K562 (cell line): Measurements from ENCODE around the gene AP3B2. TPM values are rescaled to one million over a fixed set of nuclear protein-coding genes. Genes with fewer than 3 reads are reported as not detected.

Experiments
- JUNB ChIP-seq: fragments of 450-650 bp; formaldehyde crosslinking; conservative IDR thresholded peaks from 2 replicates; pipeline ENCODE4 v1.4.0; 2020; ENCODE audit warnings: mild to moderate bottlenecking
- LEF1 ChIP-seq: fragments of 450-650 bp; IDR thresholded peaks from 2 replicates; pipeline ENCODE4 v1.6.1; 2016; ENCODE audit warnings: mild to moderate bottlenecking
- NR4A1 ChIP-seq, 2 experiments: fragments of 250-450 bp in 1 of 2; fragments of 450-650 bp in 1 of 2; sonication (Bioruptor Pico) in 1 of 2; IDR thresholded peaks; 2 replicates each; pipeline versions ENCODE4 v1.4.0 to v1.6.1; 2016 to 2020; ENCODE audit warnings: mild to moderate bottlenecking in 2 of 2, missing compliant biosample characterization in 1 of 2, missing genetic modification characterization in 1 of 2, moderate library complexity in 1 of 2
- POLR2A ChIP-seq: fragments of 450-650 bp; conservative IDR thresholded peaks from 2 replicates; pipeline ENCODE4 v1.6.1; 2016
- TEAD2 ChIP-seq: fragments of 450-650 bp; IDR thresholded peaks from 2 replicates; pipeline ENCODE4 v1.6.1; 2016; ENCODE audit warnings: missing genetic modification characterization, control low read depth, missing compliant biosample characterization
- ZNF12 ChIP-seq: sonication (generic); formaldehyde crosslinking; IDR thresholded peaks from 2 replicates; pipeline ENCODE4 v1.4.0; 2020; ENCODE audit warnings: mild to moderate bottlenecking, missing genetic modification reagents
- ZNF133 ChIP-seq: fragments of 250-450 bp; sonication (Bioruptor Pico); IDR thresholded peaks from 2 replicates; pipeline ENCODE4 v1.4.0; 2020; ENCODE audit warnings: mild to moderate bottlenecking
- ZNF184 ChIP-seq: sonication (generic); formaldehyde crosslinking; IDR thresholded peaks from 2 replicates; pipeline ENCODE4 v1.5.0; 2020; ENCODE audit warnings: missing genetic modification reagents
- ZNF551 ChIP-seq: fragments of 250-450 bp; sonication (Bioruptor Pico); IDR thresholded peaks from 2 replicates; pipeline ENCODE4 v1.5.0; 2021; ENCODE audit warnings: mild to moderate bottlenecking, moderate library complexity
- ZNF717 ChIP-seq: fragments of 250-450 bp; sonication (Bioruptor Pico); IDR thresholded peaks from 2 replicates; pipeline ENCODE4 v1.5.0; 2021
- polyA plus RNA-seq, 8 experiments: library from polyadenylated mRNA; depleted of rRNA in 4 of 8; stranded (reverse) in 5 of 8; unstranded in 3 of 8; fragments of >200 nt; fragmentation: Nextera tagmentation in 2 of 8; fragmentation: Illumina TruSeq in 1 of 8; extraction: Ambion mirVana in 2 of 8; extraction: Trizol in 1 of 8; gene quantifications; 2 replicates each; pipeline versions ENCODE4 v1.2.1 to v1.2.3, GENCODE V29; 2011 to 2014; ENCODE audit warnings: inconsistent platforms in 1 of 8, missing spikeins in 1 of 8
- total RNA-seq, 7 experiments: library from RNA; depleted of rRNA in 6 of 7; stranded (reverse); fragments of >200 nt in 6 of 7; fragmentation: Illumina TruSeq in 2 of 7; extraction: Trizol in 2 of 7; gene quantifications; 2 replicates each; pipeline versions ENCODE4 v1.2.1 to v1.2.3, GENCODE V29; 2011 to 2021; ENCODE audit warnings: low replicate concordance in 1 of 7
- TF ChIP-seq, protein P1 (sequence below): fragments of 450-650 bp; IDR thresholded peaks from 2 replicates; pipeline ENCODE4 v1.6.1; 2016; ENCODE audit warnings: mild to moderate bottlenecking, moderate library complexity
- TF ChIP-seq, protein P2 (sequence below): fragments of 450-650 bp; IDR thresholded peaks from one replicate; pipeline ENCODE4 v1.6.1; 2018; ENCODE audit warnings: mild to moderate bottlenecking, moderate library complexity; ENCODE audit not compliant: partially characterized antibody
- TF ChIP-seq, protein P3 (sequence below): sonication (generic); formaldehyde crosslinking; IDR thresholded peaks from 2 replicates; pipeline ENCODE4 v1.8.0; 2022; ENCODE audit warnings: mild to moderate bottlenecking, missing genetic modification reagents

The AP3B2 gene
- total and polyA plus RNA-seq, 9 of the 15 experiments (the other 6 are each of a cell fraction or from before 2014, with no cell fraction given): 0.03 to 0.15 (median 0.10) TPM; not detected in 2

DNA sequence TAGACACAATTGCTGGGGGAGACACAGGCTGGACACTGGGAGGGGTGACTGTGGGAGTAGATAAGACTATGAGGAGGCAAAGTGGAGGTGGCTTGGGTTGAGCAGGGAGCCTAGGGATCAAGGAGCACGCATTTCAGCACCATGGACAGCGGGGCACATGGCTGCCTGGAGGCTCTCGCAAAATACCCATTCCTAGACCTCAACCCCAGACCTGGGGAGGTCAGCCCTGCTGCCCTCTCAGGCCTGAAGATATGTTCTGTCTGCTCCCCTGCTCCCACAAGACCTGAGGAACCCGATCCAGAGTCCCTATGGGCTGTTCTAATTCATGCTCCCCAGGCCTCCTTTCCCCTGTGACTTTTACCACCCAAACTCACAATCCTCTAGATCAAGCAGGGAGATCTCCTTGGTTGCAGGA is 46.5 kb downstream of the AP3B2 start (continued):
- TF ChIP-seq, protein P1, sequence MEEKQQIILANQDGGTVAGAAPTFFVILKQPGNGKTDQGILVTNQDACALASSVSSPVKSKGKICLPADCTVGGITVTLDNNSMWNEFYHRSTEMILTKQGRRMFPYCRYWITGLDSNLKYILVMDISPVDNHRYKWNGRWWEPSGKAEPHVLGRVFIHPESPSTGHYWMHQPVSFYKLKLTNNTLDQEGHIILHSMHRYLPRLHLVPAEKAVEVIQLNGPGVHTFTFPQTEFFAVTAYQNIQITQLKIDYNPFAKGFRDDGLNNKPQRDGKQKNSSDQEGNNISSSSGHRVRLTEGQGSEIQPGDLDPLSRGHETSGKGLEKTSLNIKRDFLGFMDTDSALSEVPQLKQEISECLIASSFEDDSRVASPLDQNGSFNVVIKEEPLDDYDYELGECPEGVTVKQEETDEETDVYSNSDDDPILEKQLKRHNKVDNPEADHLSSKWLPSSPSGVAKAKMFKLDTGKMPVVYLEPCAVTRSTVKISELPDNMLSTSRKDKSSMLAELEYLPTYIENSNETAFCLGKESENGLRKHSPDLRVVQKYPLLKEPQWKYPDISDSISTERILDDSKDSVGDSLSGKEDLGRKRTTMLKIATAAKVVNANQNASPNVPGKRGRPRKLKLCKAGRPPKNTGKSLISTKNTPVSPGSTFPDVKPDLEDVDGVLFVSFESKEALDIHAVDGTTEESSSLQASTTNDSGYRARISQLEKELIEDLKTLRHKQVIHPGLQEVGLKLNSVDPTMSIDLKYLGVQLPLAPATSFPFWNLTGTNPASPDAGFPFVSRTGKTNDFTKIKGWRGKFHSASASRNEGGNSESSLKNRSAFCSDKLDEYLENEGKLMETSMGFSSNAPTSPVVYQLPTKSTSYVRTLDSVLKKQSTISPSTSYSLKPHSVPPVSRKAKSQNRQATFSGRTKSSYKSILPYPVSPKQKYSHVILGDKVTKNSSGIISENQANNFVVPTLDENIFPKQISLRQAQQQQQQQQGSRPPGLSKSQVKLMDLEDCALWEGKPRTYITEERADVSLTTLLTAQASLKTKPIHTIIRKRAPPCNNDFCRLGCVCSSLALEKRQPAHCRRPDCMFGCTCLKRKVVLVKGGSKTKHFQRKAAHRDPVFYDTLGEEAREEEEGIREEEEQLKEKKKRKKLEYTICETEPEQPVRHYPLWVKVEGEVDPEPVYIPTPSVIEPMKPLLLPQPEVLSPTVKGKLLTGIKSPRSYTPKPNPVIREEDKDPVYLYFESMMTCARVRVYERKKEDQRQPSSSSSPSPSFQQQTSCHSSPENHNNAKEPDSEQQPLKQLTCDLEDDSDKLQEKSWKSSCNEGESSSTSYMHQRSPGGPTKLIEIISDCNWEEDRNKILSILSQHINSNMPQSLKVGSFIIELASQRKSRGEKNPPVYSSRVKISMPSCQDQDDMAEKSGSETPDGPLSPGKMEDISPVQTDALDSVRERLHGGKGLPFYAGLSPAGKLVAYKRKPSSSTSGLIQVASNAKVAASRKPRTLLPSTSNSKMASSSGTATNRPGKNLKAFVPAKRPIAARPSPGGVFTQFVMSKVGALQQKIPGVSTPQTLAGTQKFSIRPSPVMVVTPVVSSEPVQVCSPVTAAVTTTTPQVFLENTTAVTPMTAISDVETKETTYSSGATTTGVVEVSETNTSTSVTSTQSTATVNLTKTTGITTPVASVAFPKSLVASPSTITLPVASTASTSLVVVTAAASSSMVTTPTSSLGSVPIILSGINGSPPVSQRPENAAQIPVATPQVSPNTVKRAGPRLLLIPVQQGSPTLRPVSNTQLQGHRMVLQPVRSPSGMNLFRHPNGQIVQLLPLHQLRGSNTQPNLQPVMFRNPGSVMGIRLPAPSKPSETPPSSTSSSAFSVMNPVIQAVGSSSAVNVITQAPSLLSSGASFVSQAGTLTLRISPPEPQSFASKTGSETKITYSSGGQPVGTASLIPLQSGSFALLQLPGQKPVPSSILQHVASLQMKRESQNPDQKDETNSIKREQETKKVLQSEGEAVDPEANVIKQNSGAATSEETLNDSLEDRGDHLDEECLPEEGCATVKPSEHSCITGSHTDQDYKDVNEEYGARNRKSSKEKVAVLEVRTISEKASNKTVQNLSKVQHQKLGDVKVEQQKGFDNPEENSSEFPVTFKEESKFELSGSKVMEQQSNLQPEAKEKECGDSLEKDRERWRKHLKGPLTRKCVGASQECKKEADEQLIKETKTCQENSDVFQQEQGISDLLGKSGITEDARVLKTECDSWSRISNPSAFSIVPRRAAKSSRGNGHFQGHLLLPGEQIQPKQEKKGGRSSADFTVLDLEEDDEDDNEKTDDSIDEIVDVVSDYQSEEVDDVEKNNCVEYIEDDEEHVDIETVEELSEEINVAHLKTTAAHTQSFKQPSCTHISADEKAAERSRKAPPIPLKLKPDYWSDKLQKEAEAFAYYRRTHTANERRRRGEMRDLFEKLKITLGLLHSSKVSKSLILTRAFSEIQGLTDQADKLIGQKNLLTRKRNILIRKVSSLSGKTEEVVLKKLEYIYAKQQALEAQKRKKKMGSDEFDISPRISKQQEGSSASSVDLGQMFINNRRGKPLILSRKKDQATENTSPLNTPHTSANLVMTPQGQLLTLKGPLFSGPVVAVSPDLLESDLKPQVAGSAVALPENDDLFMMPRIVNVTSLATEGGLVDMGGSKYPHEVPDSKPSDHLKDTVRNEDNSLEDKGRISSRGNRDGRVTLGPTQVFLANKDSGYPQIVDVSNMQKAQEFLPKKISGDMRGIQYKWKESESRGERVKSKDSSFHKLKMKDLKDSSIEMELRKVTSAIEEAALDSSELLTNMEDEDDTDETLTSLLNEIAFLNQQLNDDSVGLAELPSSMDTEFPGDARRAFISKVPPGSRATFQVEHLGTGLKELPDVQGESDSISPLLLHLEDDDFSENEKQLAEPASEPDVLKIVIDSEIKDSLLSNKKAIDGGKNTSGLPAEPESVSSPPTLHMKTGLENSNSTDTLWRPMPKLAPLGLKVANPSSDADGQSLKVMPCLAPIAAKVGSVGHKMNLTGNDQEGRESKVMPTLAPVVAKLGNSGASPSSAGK: peak; percentile 93
- no peak for TF ChIP-seq ZNF133
- no peak for TF ChIP-seq POLR2A
- TF ChIP-seq, protein P2, sequence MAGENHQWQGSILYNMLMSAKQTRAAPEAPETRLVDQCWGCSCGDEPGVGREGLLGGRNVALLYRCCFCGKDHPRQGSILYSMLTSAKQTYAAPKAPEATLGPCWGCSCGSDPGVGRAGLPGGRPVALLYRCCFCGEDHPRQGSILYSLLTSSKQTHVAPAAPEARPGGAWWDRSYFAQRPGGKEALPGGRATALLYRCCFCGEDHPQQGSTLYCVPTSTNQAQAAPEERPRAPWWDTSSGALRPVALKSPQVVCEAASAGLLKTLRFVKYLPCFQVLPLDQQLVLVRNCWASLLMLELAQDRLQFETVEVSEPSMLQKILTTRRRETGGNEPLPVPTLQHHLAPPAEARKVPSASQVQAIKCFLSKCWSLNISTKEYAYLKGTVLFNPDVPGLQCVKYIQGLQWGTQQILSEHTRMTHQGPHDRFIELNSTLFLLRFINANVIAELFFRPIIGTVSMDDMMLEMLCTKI: no peak
- TF ChIP-seq ZNF551: no peak
- TF ChIP-seq ZNF717 (CRISPR knock-in tag): no peak
- TF ChIP-seq TEAD2 (tag): no peak
- TF ChIP-seq ZNF184: no peak
- peak; percentile 34; the same call in 1 of the 2 replicates for TF ChIP-seq ZNF12 (CRISPR knock-in tag)
- no peak for TF ChIP-seq JUNB (CRISPR knock-in tag)
- TF ChIP-seq LEF1: no peak
- TF ChIP-seq, protein P3, sequence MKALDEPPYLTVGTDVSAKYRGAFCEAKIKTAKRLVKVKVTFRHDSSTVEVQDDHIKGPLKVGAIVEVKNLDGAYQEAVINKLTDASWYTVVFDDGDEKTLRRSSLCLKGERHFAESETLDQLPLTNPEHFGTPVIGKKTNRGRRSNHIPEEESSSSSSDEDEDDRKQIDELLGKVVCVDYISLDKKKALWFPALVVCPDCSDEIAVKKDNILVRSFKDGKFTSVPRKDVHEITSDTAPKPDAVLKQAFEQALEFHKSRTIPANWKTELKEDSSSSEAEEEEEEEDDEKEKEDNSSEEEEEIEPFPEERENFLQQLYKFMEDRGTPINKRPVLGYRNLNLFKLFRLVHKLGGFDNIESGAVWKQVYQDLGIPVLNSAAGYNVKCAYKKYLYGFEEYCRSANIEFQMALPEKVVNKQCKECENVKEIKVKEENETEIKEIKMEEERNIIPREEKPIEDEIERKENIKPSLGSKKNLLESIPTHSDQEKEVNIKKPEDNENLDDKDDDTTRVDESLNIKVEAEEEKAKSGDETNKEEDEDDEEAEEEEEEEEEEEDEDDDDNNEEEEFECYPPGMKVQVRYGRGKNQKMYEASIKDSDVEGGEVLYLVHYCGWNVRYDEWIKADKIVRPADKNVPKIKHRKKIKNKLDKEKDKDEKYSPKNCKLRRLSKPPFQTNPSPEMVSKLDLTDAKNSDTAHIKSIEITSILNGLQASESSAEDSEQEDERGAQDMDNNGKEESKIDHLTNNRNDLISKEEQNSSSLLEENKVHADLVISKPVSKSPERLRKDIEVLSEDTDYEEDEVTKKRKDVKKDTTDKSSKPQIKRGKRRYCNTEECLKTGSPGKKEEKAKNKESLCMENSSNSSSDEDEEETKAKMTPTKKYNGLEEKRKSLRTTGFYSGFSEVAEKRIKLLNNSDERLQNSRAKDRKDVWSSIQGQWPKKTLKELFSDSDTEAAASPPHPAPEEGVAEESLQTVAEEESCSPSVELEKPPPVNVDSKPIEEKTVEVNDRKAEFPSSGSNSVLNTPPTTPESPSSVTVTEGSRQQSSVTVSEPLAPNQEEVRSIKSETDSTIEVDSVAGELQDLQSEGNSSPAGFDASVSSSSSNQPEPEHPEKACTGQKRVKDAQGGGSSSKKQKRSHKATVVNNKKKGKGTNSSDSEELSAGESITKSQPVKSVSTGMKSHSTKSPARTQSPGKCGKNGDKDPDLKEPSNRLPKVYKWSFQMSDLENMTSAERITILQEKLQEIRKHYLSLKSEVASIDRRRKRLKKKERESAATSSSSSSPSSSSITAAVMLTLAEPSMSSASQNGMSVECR (CRISPR knock-in tag): peak; percentile 91
- TF ChIP-seq NR4A1 (CRISPR knock-in tag; IDR thresholded peaks at IDR 0.05): no peak
- TF ChIP-seq NR4A1 (tag; IDR thresholded peaks at IDR 0.05): no peak
